NCI-H1105 treated with DMSO at 0.1 percent for 48 hours (cell line): ENCODE results near the gene CCDC138.
A peak's percentile ranks its signal among the peaks of the same experiment; 100 is the strongest.

ENCODE experiments used
- DNase-seq: peaks from one replicate; lab custom pipeline; 2025; lab: John Stamatoyannopoulos, UW

The CCDC138 gene

GRCh38 chr2:108918941-108919341, 132.4 kb downstream of the CCDC138 start:
- no peak for DNase-seq

GRCh38 chr2:108919571-108920373, 133.2 kb downstream of the CCDC138 start:
- no peak for DNase-seq

DNA sequence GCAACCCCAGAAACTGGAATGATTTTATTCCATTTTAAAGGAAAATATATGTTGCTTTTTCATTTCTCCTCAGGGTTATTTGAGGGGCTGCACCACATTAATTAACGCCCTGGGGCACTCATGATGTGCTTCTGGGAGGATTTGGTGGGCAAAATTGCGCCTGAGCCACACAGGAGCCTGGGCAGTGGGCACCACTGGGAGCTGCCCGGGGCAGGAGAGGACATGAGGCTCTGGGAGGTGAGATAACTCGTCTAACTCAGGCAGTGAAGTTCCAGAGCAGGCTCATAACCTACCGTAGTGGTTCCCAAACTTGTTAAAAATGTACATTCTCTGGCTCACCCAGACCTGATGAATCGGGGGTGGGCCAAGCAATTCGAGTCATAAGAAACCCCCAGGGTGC, 134.1 kb downstream of the CCDC138 start:
- DNase-seq, result no peak

GRCh38 chr2:108921096-108922030, 134.8 kb downstream of the CCDC138 start:
- no peak for DNase-seq

- no peak for DNase-seq
These were observed 135.8 kb downstream of the CCDC138 start for GRCh38 chr2:108922141-108922915.

- peak; percentile 17 for DNase-seq
These were observed 136.6 kb downstream of the CCDC138 start for GRCh38 chr2:108923019-108923700.

- DNase-seq, result no peak
These were observed 137.4 kb downstream of the CCDC138 start for GRCh38 chr2:108923736-108924579.

GRCh38 chr2:108924580-108925251, 138.1 kb downstream of the CCDC138 start:
- no peak for DNase-seq

DNA sequence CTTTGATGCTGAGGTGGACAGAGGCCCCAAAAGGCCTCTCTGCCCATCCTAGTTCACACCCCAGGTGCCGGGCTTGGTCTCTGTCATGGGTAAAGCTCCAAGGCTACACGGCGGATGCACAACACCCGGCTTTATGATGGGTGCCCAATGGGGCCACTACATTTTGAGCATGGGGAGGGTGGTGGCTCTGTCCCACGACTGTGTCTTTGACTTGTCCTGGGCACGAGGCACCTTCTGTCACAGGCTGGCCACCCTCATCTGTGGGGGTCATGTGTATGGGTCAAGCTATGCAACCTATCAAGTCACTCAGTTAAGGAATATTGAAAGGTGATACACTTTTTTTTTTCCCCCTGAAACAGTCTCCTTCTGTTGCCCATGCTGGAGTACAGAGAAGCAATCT, 138.7 kb downstream of the CCDC138 start:
- DNase-seq, result no peak

DNA sequence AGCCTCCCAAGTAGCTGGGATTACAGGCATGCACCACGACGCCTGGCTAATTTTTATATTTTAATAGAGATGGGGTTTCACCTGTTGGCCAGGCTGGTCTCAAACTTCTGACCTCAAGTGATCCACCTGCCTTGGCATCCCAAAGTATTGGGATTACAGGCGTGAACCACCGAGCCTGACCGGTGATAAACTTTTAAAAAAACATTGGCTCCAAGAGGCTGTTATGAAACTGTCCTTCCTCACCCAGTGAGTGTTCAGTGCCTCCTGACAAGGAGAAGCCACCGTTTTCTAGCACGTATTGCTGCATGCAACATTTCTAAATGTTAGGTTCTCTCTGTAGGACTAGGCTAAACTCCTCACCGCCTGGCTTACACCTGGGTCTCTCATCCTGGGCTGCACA, 139.2 kb downstream of the CCDC138 start:
- DNase-seq, result no peak
